H1 (cell line): ENCODE data around the gene GZF1. TPM values are rescaled to one million over a fixed set of nuclear protein-coding genes. Genes with fewer than 3 reads are reported as not detected.

Experiments used
- BCL11A ChIP-seq, 2 experiments: IDR thresholded peaks; one replicate each; pipeline ENCODE4 v1.6.1; 2011; ENCODE audit warnings: low read depth in 2 of 2, low read length in 2 of 2, mild to moderate bottlenecking in 2 of 2
- CBX5 ChIP-seq: fragments of 300-800, 300-1000 bp; sonication (generic); IDR thresholded peaks from 2 replicates; pipeline ENCODE4 v1.7.1; 2016; ENCODE audit warnings: antibody characterized with exemption, low read length, low read depth
- CEBPB ChIP-seq: IDR thresholded peaks from 2 replicates; pipeline ENCODE4 v1.6.1; 2012; ENCODE audit warnings: low read depth, low read length
- CHD2 ChIP-seq: IDR thresholded peaks from 2 replicates; pipeline ENCODE4 v1.6.1; 2012; ENCODE audit warnings: low read length, improper control_type of control experiment
- GABPA ChIP-seq: IDR thresholded peaks from 2 replicates; pipeline ENCODE4 v1.6.1; 2011; ENCODE audit warnings: mild to moderate bottlenecking, low read length, moderate library complexity, borderline replicate concordance; ENCODE audit not compliant: insufficient read depth
- GTF2F1 ChIP-seq: IDR thresholded peaks from 2 replicates; pipeline ENCODE4 v1.6.1; 2012; ENCODE audit warnings: low read depth, low read length, improper control_type of control experiment, borderline replicate concordance
- JUN ChIP-seq: IDR thresholded peaks from 2 replicates; pipeline ENCODE4 v1.6.1; 2011; ENCODE audit warnings: low read depth, mild to moderate bottlenecking, improper control_type of control experiment, low read length
- KDM1A ChIP-seq: fragments of 200-600, 300-600 bp; sonication (generic); IDR thresholded peaks from 2 replicates; pipeline ENCODE4 v1.7.1; 2016; ENCODE audit warnings: mild to moderate bottlenecking, low read length, borderline replicate concordance
- NRF1 ChIP-seq: IDR thresholded peaks from 2 replicates; pipeline ENCODE4 v1.6.1; 2011; ENCODE audit warnings: mild to moderate bottlenecking, low read depth, low read length, improper control_type of control experiment
- SIN3A ChIP-seq, 2 experiments: IDR thresholded peaks in 1 of 2; conservative IDR thresholded peaks in 1 of 2; 2 replicates each; pipeline ENCODE4 v1.6.1; 2011 to 2012; ENCODE audit warnings: low read length in 2 of 2, improper control_type of control experiment in 1 of 2, low read depth in 1 of 2, mild to moderate bottlenecking in 1 of 2
- SIRT6 ChIP-seq: IDR thresholded peaks from one replicate; pipeline ENCODE4 v1.7.1; 2012; ENCODE audit warnings: low read length, inconsistent platforms
- SP1 ChIP-seq: IDR thresholded peaks from 2 replicates; pipeline ENCODE4 v1.6.1; 2011; ENCODE audit warnings: low read depth, low read length
- polyA plus RNA-seq, 7 experiments: library from polyadenylated mRNA; depleted of rRNA in 3 of 7; stranded (reverse) in 5 of 7; unstranded in 2 of 7; fragments of >200 nt in 5 of 7; fragments of 200-250 nt in 2 of 7; gene quantifications; 1 replicate in 5 of 7; 2 replicates in 1 of 7; 4 replicates in 1 of 7; pipeline versions ENCODE4 v1.2.1 to v1.2.3, GENCODE V29; 2011 to 2013; ENCODE audit warnings: missing spikeins in 2 of 7, mixed read lengths in 2 of 7
- total RNA-seq: library from RNA; stranded (reverse); fragmentation: NEBNext Ultra II Directional; extraction: Animal tissue kit (Norgen Biotek cat#: 25700); gene quantifications from 2 replicates; pipeline ENCODE4 v1.2.1, GENCODE V29; 2021
- TF ChIP-seq, protein P1 (sequence below): fragments of 300-600 bp; sonication (generic); IDR thresholded peaks from 2 replicates; pipeline ENCODE4 v1.7.1; 2012; ENCODE audit warnings: low read length, moderate library complexity, mild to moderate bottlenecking, inconsistent platforms; ENCODE audit not compliant: insufficient replicate concordance

Gene GZF1
- total and polyA plus RNA-seq, 2 of the 8 experiments (the other 6 are each of a cell fraction or from before 2014, with no cell fraction given), result 8.2 to 11.9 TPM

DNA sequence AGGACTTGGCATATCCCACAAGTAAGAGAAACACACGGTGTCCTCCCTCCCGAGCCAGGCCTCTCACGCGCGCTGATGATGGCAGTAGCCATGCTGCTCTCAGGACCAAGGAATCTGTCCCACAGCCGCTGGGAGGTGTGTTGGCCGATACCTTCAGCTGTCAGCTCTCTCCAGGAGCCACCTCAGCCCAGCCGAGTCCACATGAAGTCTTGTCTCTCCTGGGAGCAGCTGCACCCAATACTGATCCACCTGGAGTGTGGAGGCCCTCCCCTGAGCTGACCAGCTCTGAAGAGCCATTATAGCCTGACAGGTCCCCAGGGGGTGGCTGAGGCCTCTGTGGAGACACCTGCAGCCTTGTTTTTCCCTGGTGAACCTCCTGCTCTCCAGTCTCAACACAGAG, 35.2 kb upstream of the GZF1 start (continued):
- TF ChIP-seq, protein P1, sequence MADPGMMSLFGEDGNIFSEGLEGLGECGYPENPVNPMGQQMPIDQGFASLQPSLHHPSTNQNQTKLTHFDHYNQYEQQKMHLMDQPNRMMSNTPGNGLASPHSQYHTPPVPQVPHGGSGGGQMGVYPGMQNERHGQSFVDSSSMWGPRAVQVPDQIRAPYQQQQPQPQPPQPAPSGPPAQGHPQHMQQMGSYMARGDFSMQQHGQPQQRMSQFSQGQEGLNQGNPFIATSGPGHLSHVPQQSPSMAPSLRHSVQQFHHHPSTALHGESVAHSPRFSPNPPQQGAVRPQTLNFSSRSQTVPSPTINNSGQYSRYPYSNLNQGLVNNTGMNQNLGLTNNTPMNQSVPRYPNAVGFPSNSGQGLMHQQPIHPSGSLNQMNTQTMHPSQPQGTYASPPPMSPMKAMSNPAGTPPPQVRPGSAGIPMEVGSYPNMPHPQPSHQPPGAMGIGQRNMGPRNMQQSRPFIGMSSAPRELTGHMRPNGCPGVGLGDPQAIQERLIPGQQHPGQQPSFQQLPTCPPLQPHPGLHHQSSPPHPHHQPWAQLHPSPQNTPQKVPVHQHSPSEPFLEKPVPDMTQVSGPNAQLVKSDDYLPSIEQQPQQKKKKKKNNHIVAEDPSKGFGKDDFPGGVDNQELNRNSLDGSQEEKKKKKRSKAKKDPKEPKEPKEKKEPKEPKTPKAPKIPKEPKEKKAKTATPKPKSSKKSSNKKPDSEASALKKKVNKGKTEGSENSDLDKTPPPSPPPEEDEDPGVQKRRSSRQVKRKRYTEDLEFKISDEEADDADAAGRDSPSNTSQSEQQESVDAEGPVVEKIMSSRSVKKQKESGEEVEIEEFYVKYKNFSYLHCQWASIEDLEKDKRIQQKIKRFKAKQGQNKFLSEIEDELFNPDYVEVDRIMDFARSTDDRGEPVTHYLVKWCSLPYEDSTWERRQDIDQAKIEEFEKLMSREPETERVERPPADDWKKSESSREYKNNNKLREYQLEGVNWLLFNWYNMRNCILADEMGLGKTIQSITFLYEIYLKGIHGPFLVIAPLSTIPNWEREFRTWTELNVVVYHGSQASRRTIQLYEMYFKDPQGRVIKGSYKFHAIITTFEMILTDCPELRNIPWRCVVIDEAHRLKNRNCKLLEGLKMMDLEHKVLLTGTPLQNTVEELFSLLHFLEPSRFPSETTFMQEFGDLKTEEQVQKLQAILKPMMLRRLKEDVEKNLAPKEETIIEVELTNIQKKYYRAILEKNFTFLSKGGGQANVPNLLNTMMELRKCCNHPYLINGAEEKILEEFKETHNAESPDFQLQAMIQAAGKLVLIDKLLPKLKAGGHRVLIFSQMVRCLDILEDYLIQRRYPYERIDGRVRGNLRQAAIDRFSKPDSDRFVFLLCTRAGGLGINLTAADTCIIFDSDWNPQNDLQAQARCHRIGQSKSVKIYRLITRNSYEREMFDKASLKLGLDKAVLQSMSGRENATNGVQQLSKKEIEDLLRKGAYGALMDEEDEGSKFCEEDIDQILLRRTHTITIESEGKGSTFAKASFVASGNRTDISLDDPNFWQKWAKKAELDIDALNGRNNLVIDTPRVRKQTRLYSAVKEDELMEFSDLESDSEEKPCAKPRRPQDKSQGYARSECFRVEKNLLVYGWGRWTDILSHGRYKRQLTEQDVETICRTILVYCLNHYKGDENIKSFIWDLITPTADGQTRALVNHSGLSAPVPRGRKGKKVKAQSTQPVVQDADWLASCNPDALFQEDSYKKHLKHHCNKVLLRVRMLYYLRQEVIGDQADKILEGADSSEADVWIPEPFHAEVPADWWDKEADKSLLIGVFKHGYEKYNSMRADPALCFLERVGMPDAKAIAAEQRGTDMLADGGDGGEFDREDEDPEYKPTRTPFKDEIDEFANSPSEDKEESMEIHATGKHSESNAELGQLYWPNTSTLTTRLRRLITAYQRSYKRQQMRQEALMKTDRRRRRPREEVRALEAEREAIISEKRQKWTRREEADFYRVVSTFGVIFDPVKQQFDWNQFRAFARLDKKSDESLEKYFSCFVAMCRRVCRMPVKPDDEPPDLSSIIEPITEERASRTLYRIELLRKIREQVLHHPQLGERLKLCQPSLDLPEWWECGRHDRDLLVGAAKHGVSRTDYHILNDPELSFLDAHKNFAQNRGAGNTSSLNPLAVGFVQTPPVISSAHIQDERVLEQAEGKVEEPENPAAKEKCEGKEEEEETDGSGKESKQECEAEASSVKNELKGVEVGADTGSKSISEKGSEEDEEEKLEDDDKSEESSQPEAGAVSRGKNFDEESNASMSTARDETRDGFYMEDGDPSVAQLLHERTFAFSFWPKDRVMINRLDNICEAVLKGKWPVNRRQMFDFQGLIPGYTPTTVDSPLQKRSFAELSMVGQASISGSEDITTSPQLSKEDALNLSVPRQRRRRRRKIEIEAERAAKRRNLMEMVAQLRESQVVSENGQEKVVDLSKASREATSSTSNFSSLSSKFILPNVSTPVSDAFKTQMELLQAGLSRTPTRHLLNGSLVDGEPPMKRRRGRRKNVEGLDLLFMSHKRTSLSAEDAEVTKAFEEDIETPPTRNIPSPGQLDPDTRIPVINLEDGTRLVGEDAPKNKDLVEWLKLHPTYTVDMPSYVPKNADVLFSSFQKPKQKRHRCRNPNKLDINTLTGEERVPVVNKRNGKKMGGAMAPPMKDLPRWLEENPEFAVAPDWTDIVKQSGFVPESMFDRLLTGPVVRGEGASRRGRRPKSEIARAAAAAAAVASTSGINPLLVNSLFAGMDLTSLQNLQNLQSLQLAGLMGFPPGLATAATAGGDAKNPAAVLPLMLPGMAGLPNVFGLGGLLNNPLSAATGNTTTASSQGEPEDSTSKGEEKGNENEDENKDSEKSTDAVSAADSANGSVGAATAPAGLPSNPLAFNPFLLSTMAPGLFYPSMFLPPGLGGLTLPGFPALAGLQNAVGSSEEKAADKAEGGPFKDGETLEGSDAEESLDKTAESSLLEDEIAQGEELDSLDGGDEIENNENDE, result no peak
- TF ChIP-seq KDM1A (no peak), CBX5 (no peak), GABPA (no peak), BCL11A (IDR thresholded peaks at IDR 0.05; ENCODE audit: low read depth in 2 of 2, low read length in 2 of 2) (no peak), SIN3A (conservative IDR thresholded peaks at IDR 0.05 in 1 of 2, IDR thresholded peaks at IDR 0.05 in 1 of 2; ENCODE audit: low read depth in 1 of 2, low read length in 2 of 2) (no peak), JUN (no peak), NRF1 (no peak), SP1 (no peak), GTF2F1 (no peak), CEBPB (no peak), CHD2 (no peak), SIRT6 (no peak)
